Endodermal cell (in vitro differentiated cells): ENCODE results near the gene MALAT1. TPM values are rescaled to one million over a fixed set of nuclear protein-coding genes. Genes with fewer than 3 reads are reported as not detected.
"Not testable (repeated sequence)": the region's sequence is repeated elsewhere in the genome, so short reads cannot be mapped to it uniquely, and the experiment has no call there.

Experiments
- DNase-seq: peaks from one replicate; pipeline ENCODE4 v3.0.0-alpha.2; 2017
- H3K27ac ChIP-seq: 2 replicates; pipeline ENCODE4 v1.5.1; 2013; ENCODE audit warnings: mild to moderate bottlenecking, low read depth, low read length, moderate library complexity
- H3K27me3 ChIP-seq: 2 replicates; pipeline ENCODE4 v1.6.1; 2013; ENCODE audit warnings: mild to moderate bottlenecking, low read length, moderate library complexity; ENCODE audit not compliant: insufficient read depth, control insufficient read depth, poor library complexity, severe bottlenecking
- H3K36me3 ChIP-seq: 2 replicates; pipeline ENCODE4 v1.7.0; 2013; ENCODE audit warnings: mild to moderate bottlenecking, low read length, moderate library complexity; ENCODE audit not compliant: control insufficient read depth, insufficient read depth
- H3K4me1 ChIP-seq: one replicate; pipeline ENCODE4 v1.7.0; 2013; ENCODE audit warnings: low read length; ENCODE audit not compliant: control insufficient read depth, insufficient read depth
- H3K4me3 ChIP-seq: 2 replicates; pipeline ENCODE4 v1.5.1; 2013; ENCODE audit warnings: mild to moderate bottlenecking, low read length, moderate library complexity
- H3K9ac ChIP-seq: 2 replicates; pipeline ENCODE4 v1.6.1; 2013; ENCODE audit warnings: mild to moderate bottlenecking, low read length, moderate library complexity; ENCODE audit not compliant: poor library complexity, severe bottlenecking; ENCODE audit errors: extremely low read depth
- H3K9me3 ChIP-seq: 2 replicates; pipeline ENCODE4 v1.6.1; 2013; ENCODE audit warnings: mild to moderate bottlenecking, low read length, moderate library complexity; ENCODE audit not compliant: control insufficient read depth
- H3K27ac Mint-ChIP-seq: 2 replicates; pipeline ENCODE4 v1.8.0; 2020; ENCODE audit warnings: mixed read lengths
- H3K27me3 Mint-ChIP-seq: 2 replicates; pipeline ENCODE4 v1.8.0; 2021; ENCODE audit warnings: mild to moderate bottlenecking, mixed read lengths; ENCODE audit not compliant: insufficient read depth
- H3K36me3 Mint-ChIP-seq: 2 replicates; pipeline ENCODE4 v1.8.0; 2020; ENCODE audit warnings: low read depth, mixed read lengths
- H3K4me1 Mint-ChIP-seq: 2 replicates; pipeline ENCODE4 v1.8.0; 2020; ENCODE audit warnings: mixed read lengths
- H3K4me3 Mint-ChIP-seq: 2 replicates; pipeline ENCODE4 v1.8.0; 2020; ENCODE audit warnings: mild to moderate bottlenecking, moderate library complexity, mixed read lengths
- H3K9me3 Mint-ChIP-seq: 2 replicates; pipeline ENCODE4 v1.8.0; 2020; ENCODE audit warnings: mild to moderate bottlenecking, mixed read lengths
- WGBS, 2 experiments: methylation state at CpG; one replicate each; pipeline versions ENCODE4 v1.1.5 to v1.1.7; 2013; ENCODE audit warnings: missing lambda C conversion rate in 2 of 2, mixed read lengths in 1 of 2; ENCODE audit not compliant: insufficient coverage in 1 of 2, insufficient read length in 1 of 2; 5-methylcytosine and 5-hydroxymethylcytosine counted together
- total RNA-seq, 2 donors: library from RNA; stranded (reverse); fragmentation: NEBNext Ultra II Directional in 1 of 2; extraction: Animal tissue kit (Norgen Biotek cat#: 25700) in 1 of 2; gene quantifications; 2 replicates in 1 of 2; 3 replicates in 1 of 2; pipeline ENCODE4 v1.2.1, GENCODE V29; 2021
- TF ChIP-seq, protein P1 (sequence below): fragments of 200-600 bp; sonication (generic); conservative IDR thresholded peaks from 2 replicates; pipeline ENCODE4 v1.5.0; 2021; ENCODE audit warnings: antibody characterized with exemption, mild to moderate bottlenecking

Gene MALAT1
- total RNA-seq, 2 donors from 2014 or later = 5,233 to 6,894 TPM

DNA sequence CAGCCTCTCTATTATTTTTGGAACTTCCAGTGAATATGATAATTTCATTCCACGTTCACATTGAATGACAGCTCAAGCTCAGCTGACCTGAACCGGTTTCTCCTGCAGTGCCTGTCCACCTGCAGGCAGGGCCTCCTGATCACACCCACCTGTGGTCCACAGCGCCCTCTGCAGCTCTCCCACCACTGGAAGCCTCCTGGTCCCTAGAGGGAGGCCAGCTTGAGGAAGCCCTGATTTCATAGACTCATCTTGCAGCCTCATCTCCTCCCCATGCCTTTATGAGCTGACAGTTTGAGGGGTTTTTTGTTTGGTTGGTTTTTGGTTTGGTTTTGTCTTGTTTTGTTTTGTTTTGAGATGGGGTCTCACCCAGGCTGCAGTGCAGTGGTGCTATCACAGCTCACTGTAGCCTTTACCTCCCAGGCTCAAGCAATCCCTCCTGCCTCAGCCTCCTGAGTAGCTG is 29.9 kb upstream of the MALAT1 start:
- Mint-ChIP-seq H3K9me3 (no peaks in the 10 kb centered on the region), H3K4me1 (peaks cover 6% of the 10 kb centered on the region), H3K27me3 (peaks cover 8% of the 10 kb centered on the region), H3K36me3 (no peaks in the 10 kb centered on the region), H3K27ac (no peak overlapping the region), H3K4me3 (no peak overlapping the region)
- H3K36me3 ChIP-seq = no peaks in the 10 kb centered on the region
- H3K9me3 ChIP-seq = no peaks in the 10 kb centered on the region
- 0 to 23% methylated on average over 1 to 3 of the region's 3 CpGs for WGBS, 2 experiments
- no peak overlapping the region for H3K9ac ChIP-seq
- DNase-seq = peak; percentile 97
- H3K27ac ChIP-seq = no peak overlapping the region
- no peaks in the 10 kb centered on the region for H3K4me1 ChIP-seq
- no peak overlapping the region for H3K4me3 ChIP-seq
- TF ChIP-seq, protein P1, sequence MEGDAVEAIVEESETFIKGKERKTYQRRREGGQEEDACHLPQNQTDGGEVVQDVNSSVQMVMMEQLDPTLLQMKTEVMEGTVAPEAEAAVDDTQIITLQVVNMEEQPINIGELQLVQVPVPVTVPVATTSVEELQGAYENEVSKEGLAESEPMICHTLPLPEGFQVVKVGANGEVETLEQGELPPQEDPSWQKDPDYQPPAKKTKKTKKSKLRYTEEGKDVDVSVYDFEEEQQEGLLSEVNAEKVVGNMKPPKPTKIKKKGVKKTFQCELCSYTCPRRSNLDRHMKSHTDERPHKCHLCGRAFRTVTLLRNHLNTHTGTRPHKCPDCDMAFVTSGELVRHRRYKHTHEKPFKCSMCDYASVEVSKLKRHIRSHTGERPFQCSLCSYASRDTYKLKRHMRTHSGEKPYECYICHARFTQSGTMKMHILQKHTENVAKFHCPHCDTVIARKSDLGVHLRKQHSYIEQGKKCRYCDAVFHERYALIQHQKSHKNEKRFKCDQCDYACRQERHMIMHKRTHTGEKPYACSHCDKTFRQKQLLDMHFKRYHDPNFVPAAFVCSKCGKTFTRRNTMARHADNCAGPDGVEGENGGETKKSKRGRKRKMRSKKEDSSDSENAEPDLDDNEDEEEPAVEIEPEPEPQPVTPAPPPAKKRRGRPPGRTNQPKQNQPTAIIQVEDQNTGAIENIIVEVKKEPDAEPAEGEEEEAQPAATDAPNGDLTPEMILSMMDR = peak; percentile 93
- no peaks in the 10 kb centered on the region for H3K27me3 ChIP-seq

DNA sequence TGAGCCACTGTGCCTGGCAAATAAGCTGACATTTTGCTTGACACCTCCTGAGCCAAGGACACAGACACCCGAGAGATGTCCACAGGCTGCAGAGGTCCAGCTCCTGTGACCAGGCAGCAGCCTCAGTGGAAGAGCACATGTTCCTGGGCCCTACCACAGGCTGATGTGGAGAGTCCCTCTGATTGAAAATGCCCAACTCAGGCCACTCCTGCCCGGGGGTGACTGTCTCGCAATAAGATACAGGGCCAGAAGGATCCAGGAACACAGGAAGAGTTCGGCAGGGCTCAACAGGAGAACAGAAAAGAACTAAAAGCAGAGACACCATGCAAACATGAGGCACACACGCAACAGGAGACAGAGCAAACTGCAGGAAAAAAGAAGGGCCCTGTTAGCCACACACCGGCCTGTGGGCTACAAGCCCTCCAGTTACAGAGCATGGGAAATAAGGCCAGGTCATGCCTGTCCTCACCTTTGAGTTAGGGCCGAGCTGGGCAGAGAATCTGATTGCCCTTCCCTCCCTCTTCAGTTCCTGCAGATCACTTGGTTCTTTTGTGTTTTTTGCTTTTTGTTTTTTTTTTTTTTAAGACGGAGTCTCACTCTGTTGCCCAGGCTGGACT is 28.3 kb upstream of the MALAT1 start:
- Histone ChIP-seq H3K4me1 (no peaks in the 10 kb centered on the region), H3K27me3 (no peaks in the 10 kb centered on the region), H3K9ac (no peak overlapping the region), H3K36me3 (no peaks in the 10 kb centered on the region), H3K27ac (no peak overlapping the region), H3K4me3 (no peak overlapping the region), H3K9me3 (no peaks in the 10 kb centered on the region)
- WGBS, 2 experiments = 88 to 94% methylated on average over 6 to 8 of the region's 8 CpGs
- no peaks in the 10 kb centered on the region for H3K9me3 Mint-ChIP-seq
- H3K4me1 Mint-ChIP-seq = peaks cover 6% of the 10 kb centered on the region
- H3K36me3 Mint-ChIP-seq = no peaks in the 10 kb centered on the region
- no peak overlapping the region for H3K27ac Mint-ChIP-seq
- peak; percentile 49 for DNase-seq
- TF ChIP-seq, protein P1 = no peak
- no peaks in the 10 kb centered on the region for H3K27me3 Mint-ChIP-seq
- H3K4me3 Mint-ChIP-seq = no peak overlapping the region

DNA sequence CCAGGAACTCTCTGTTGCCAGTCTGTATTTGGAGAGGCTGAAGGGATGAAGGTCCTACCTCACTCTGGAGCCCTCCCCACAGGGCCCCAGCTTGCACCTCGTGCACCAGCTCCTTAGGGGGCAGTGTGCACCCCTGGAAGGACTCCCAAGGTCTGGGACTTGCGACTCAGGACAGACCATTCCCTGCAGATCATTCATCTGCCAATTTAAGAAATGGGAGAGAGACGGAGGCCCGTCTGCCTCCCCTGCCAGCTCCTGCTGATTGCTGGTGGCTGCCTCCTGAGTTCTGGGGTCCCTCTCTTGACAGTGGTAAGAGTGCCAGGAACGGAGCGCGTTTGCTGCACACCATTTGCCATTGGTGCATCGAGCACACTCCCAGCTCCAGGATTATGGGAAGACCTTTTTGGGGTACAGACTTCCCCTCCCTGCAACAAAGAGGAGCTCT is 27.4 kb upstream of the MALAT1 start:
- no peak overlapping the region for H3K4me3 ChIP-seq

DNA sequence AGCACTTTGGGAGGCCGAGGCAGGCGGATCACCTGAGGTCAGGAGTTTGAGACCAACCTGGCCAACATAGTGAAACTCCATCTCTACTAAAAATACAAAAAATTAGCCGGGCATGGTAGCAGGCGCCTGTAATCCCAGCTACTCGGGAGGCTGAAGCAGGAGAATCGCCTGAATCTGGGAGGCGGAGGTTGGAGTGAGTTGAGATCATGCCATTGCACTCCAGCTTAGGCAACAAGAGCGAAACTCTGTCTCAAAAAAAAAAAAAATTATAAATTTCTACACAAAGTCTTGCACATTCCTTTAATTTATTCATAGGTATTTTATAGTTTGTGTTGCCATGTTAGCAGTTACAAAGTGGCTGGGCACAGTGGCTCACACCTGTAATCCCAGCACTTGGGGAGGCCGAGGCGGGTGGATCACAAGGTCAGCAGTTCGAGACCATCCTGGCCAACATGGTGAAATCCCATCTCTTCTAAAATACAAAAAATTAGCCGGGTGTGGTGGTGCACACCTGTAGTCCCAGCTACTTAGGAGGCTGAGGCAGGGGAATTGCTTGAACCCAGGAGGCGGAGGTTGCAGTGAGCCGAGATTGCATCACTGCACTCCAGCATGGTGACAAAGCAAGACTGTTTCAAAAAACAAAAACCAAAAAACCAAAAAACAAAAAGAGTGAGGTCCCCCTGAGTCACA is 26.1 kb upstream of the MALAT1 start:
- H3K4me1 Mint-ChIP-seq = peaks cover 12% of the 10 kb centered on the region
- not testable (repeated sequence) for H3K27me3 Mint-ChIP-seq, H3K4me3 ChIP-seq, H3K4me1 ChIP-seq, H3K4me3 Mint-ChIP-seq, H3K36me3 Mint-ChIP-seq, H3K27me3 ChIP-seq, H3K27ac Mint-ChIP-seq, H3K9ac ChIP-seq, H3K9me3 ChIP-seq, H3K9me3 Mint-ChIP-seq, H3K27ac ChIP-seq, H3K36me3 ChIP-seq, DNase-seq
- WGBS, 2 experiments = 92 to 98% methylated on average over 8 to 13 of the region's 14 CpGs

More for the DNA sequence above, 27.4 kb upstream of the MALAT1 start:
- Mint-ChIP-seq H3K4me3 (no peak overlapping the region), H3K4me1 (peaks cover 6% of the 10 kb centered on the region), H3K27ac (no peak overlapping the region), H3K9me3 (no peaks in the 10 kb centered on the region), H3K36me3 (no peaks in the 10 kb centered on the region), H3K27me3 (no peaks in the 10 kb centered on the region)
- Histone ChIP-seq H3K9me3 (no peaks in the 10 kb centered on the region), H3K36me3 (no peaks in the 10 kb centered on the region), H3K27ac (no peak overlapping the region), H3K9ac (no peak overlapping the region), H3K4me1 (peaks cover 3% of the 10 kb centered on the region), H3K27me3 (no peaks in the 10 kb centered on the region)
- DNase-seq = peak; percentile 87
- WGBS, 2 experiments = 57 to 82% methylated on average over 4 to 8 of the region's 8 CpGs
- TF ChIP-seq, protein P1 = peak; percentile 71
